ENCODE measurements around the gene ATPAF1.
"Not testable (repeated sequence)": the region's sequence is repeated elsewhere in the genome, so short reads cannot be mapped to it uniquely, and the experiment has no call there.

The ATPAF1 gene

DNA sequence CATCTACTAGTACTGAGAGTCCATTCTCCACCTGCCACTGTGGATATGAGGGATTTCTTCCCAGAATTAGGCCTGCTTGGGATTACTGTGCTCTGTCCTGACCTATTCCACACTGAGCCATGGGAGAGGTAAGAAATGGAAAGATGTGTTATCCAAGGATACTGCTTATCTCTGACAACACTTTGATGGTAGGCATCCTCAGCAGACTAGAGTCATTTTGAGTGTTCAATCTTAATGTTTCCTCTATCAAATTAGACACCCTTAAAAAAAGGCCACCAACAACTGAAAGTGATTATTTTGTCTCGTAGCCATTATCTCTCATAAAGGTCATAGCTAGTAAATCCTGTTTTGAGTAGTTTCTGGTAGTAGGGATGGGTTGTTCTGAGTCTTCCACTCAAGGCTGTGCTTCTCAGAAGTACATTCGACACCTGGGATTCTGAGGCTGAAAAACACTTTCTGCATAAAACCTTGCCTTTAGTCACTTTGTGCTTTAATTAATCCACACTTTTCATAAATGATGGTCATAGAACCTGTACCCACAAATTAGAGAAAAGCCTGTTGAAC lies 8.8 kb downstream of the ATPAF1 start:
- Histone ChIP-seq H3K4me3 (ENCODE audit: low read depth in 1 of 2, low read length in 1 of 2) (no peak overlapping the region), H3K27ac (no peak overlapping the region), H3K4me1 (ENCODE audit: control insufficient read depth in 1 of 2, insufficient read depth in 1 of 2, low read depth in 1 of 2, low read length in 1 of 2) (no peaks in the 10 kb centered on the region), H3K36me3 (peaks cover 39% of the 10 kb centered on the region), H3K9me3 (no peaks in the 10 kb centered on the region), H3K27me3 (no peaks in the 10 kb centered on the region)
- TF ChIP-seq, protein P1, sequence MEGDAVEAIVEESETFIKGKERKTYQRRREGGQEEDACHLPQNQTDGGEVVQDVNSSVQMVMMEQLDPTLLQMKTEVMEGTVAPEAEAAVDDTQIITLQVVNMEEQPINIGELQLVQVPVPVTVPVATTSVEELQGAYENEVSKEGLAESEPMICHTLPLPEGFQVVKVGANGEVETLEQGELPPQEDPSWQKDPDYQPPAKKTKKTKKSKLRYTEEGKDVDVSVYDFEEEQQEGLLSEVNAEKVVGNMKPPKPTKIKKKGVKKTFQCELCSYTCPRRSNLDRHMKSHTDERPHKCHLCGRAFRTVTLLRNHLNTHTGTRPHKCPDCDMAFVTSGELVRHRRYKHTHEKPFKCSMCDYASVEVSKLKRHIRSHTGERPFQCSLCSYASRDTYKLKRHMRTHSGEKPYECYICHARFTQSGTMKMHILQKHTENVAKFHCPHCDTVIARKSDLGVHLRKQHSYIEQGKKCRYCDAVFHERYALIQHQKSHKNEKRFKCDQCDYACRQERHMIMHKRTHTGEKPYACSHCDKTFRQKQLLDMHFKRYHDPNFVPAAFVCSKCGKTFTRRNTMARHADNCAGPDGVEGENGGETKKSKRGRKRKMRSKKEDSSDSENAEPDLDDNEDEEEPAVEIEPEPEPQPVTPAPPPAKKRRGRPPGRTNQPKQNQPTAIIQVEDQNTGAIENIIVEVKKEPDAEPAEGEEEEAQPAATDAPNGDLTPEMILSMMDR (IDR thresholded peaks at IDR 0.05) = no peak

DNA sequence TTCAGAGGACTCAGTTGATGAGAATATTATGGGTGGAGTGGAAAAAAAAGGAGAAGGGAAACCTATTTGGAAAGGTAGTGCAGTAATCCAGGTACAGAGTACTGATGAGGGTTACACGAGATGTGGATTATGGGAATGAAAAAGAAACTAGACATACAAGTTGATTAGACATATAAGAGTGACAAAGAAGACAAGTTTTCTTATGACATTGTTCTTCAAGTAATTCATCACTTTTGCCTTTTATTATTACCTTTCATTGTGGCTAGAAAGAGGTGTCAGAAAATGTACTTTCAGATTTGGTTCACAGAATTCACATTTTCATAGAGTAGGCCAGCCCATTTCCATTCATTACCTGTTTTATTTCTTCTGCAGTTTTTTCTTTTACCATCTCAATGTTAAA lies 10.4 kb downstream of the ATPAF1 start:
- Histone ChIP-seq H3K27me3 (no peaks in the 10 kb centered on the region), H3K36me3 (peaks cover 31% of the 10 kb centered on the region), H3K4me3 (ENCODE audit: low read depth in 1 of 2, low read length in 1 of 2) (no peak overlapping the region), H3K9me3 (no peaks in the 10 kb centered on the region), H3K27ac (no peak overlapping the region), H3K4me1 (ENCODE audit: control insufficient read depth in 1 of 2, insufficient read depth in 1 of 2, low read depth in 1 of 2, low read length in 1 of 2) (no peaks in the 10 kb centered on the region)
- TF ChIP-seq, protein P1 (IDR thresholded peaks at IDR 0.05) = no peak

DNA sequence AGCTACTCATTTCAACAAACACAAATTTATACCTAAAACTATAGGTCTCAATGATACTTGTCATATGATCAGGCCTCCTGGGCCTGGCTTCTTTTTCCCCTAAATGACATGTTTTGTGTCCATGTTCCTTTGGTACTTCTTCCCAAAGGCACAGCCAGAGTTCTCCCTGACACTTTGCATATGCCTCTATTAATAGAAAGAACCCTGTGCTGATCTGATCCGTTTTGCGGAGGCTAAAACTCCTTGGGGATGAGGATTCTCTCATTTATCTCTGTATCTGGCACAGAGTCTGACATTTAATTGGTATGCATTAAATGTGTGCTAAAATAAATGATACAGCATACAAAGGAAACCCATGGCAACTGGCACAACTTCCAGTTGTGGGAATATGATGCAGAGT lies 11.5 kb downstream of the ATPAF1 start:
- no peaks in the 10 kb centered on the region for H3K9me3 ChIP-seq
- no peaks in the 10 kb centered on the region for H3K27me3 ChIP-seq
- TF ChIP-seq, protein P1 (IDR thresholded peaks at IDR 0.05) = no peak
- H3K36me3 ChIP-seq = peaks cover 36% of the 10 kb centered on the region
- H3K4me3 ChIP-seq (ENCODE audit: low read depth in 1 of 2, low read length in 1 of 2) = no peak overlapping the region
- H3K4me1 ChIP-seq (ENCODE audit: control insufficient read depth in 1 of 2, insufficient read depth in 1 of 2, low read depth in 1 of 2, low read length in 1 of 2) = no peaks in the 10 kb centered on the region
- no peak overlapping the region for H3K27ac ChIP-seq

DNA sequence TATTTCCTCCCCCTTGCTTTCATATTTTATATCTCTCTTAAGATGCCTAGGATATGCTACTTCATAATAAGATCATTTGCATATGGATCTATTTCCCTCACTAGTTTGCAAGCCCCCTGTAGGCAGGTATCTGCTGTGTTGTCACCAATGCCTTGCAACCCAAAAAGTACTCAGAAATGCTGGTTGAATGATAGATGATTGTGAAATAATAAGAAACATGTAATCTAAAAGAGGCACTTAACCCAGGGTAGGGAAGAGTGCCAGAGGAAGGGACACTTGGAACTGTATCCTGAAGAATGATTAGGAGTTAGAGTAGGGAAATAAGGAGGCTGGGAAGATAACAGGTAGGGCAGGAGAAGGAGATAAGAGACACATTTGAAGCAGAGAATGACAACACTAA lies 12.3 kb downstream of the ATPAF1 start:
- Histone ChIP-seq H3K9me3 (no peaks in the 10 kb centered on the region), H3K4me3 (ENCODE audit: low read depth in 1 of 2, low read length in 1 of 2) (no peak overlapping the region), H3K36me3 (peaks cover 36% of the 10 kb centered on the region), H3K4me1 (ENCODE audit: control insufficient read depth in 1 of 2, insufficient read depth in 1 of 2, low read depth in 1 of 2, low read length in 1 of 2) (no peaks in the 10 kb centered on the region), H3K27ac (no peak overlapping the region), H3K27me3 (no peaks in the 10 kb centered on the region)
- TF ChIP-seq, protein P1 (IDR thresholded peaks at IDR 0.05) = no peak

DNA sequence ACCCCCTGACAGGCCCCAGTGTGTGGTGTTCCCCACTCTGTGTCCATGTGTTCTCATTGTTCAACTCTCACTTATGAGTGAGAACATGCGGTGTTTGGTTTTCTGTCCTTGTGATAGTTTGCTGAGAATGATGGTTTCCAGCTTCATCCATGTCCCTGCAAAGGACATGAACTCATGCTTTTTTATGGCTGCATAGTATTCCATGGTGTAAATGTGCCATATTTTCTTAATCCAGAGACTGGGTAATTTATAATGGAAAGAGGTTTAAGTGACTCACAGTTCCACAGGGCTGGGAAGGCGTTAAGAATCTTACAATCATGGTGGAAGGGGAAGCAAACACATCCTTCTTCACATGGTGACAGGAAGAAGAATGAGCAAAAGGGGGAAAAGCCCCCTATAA lies 13.5 kb downstream of the ATPAF1 start:
- not testable (repeated sequence) for H3K9me3 ChIP-seq; H3K4me3 ChIP-seq (ENCODE audit: low read depth in 1 of 2, low read length in 1 of 2)
- H3K36me3 ChIP-seq = peaks cover 33% of the 10 kb centered on the region

DNA sequence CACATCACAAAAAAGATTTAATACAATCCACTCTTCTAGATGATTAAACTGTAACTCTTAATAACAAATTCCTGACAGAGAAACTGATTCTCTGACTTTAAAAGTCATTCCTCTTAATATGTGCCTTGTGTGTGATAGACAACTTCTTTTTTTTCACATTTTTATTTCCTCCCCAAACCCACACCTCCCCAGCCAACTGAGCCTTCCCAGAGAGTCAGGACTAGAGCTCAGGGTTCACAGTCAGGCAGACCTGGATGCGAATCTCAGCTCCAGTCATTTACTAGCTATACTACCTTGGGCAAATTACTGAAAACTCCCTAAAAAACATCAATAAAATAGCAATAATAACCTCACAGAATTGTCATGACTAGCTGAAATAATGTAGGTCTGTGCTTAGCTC lies 14.2 kb downstream of the ATPAF1 start:
- peaks cover 27% of the 10 kb centered on the region for H3K36me3 ChIP-seq
- no peak overlapping the region for H3K4me3 ChIP-seq (ENCODE audit: low read depth in 1 of 2, low read length in 1 of 2)
- H3K4me1 ChIP-seq (ENCODE audit: control insufficient read depth in 1 of 2, insufficient read depth in 1 of 2, low read depth in 1 of 2, low read length in 1 of 2) = no peaks in the 10 kb centered on the region
- TF ChIP-seq, protein P1 (IDR thresholded peaks at IDR 0.05) = no peak
- H3K27ac ChIP-seq = no peak overlapping the region
- H3K27me3 ChIP-seq = no peaks in the 10 kb centered on the region
- no peaks in the 10 kb centered on the region for H3K9me3 ChIP-seq

More for the DNA sequence above, 13.5 kb downstream of the ATPAF1 start:
- not testable (repeated sequence) for H3K4me1 ChIP-seq (ENCODE audit: control insufficient read depth in 1 of 2, insufficient read depth in 1 of 2, low read depth in 1 of 2, low read length in 1 of 2); H3K27me3 ChIP-seq; H3K27ac ChIP-seq

All from neutrophil (primary cell).